Left forelimb (tissue), 1 donor: ENCODE measurements around the gene POU2F2.

Experiments
- DNase-seq: peaks from one replicate; pipeline ENCODE4 v3.0.0-alpha.2; 2018; ENCODE audit warnings: low spot score

Gene POU2F2

GRCh38 chr19:42099336-42099925 is 32.8 kb downstream of the POU2F2 start:
- no peak for DNase-seq

GRCh38 chr19:42098781-42099180 is 33.5 kb downstream of the POU2F2 start:
- DNase-seq: no peak

GRCh38 chr19:42097461-42097860 is 34.8 kb downstream of the POU2F2 start:
- no peak for DNase-seq

- DNase-seq: no peak
Observed at GRCh38 chr19:42096255-42096837, 35.9 kb downstream of the POU2F2 start.

- DNase-seq: no peak
Observed at GRCh38 chr19:42095814-42096230, 36.4 kb downstream of the POU2F2 start.

- DNase-seq: no peak
Observed at GRCh38 chr19:42095142-42095813, 37.0 kb downstream of the POU2F2 start.

- DNase-seq: no peak
Observed at GRCh38 chr19:42093926-42094325, 38.3 kb downstream of the POU2F2 start.

- DNase-seq: no peak
Observed at GRCh38 chr19:42093505-42093904, 38.7 kb downstream of the POU2F2 start.

GRCh38 chr19:42092350-42092749 is 39.9 kb downstream of the POU2F2 start:
- DNase-seq: no peak

- DNase-seq: no peak
Observed at GRCh38 chr19:42091742-42092141, 40.5 kb downstream of the POU2F2 start.

- no peak for DNase-seq
Observed at GRCh38 chr19:42091300-42091699, 40.9 kb downstream of the POU2F2 start.

GRCh38 chr19:42090672-42091071 is 41.6 kb downstream of the POU2F2 start:
- DNase-seq: no peak

- DNase-seq: no peak
Observed at GRCh38 chr19:42089772-42090171, 42.5 kb downstream of the POU2F2 start.

- DNase-seq: no peak
Observed at GRCh38 chr19:42089191-42089750, 43.0 kb downstream of the POU2F2 start.

- DNase-seq: no peak
Observed at GRCh38 chr19:42088471-42089190, 43.6 kb downstream of the POU2F2 start.

- no peak for DNase-seq
Observed at GRCh38 chr19:42086770-42087550, 45.3 kb downstream of the POU2F2 start.

- no peak for DNase-seq
Observed at GRCh38 chr19:42086188-42086736, 46.0 kb downstream of the POU2F2 start.

- DNase-seq: no peak
Observed at GRCh38 chr19:42083537-42083936, 48.7 kb downstream of the POU2F2 start.

- no peak for DNase-seq
Observed at GRCh38 chr19:42081584-42082203, 50.6 kb downstream of the POU2F2 start.

GRCh38 chr19:42080764-42081375 is 51.4 kb downstream of the POU2F2 start:
- DNase-seq: no peak
